WTC11 (cell line): ENCODE measurements around the gene AGR2. TPM values are rescaled to one million over a fixed set of nuclear protein-coding genes. Genes with fewer than 3 reads are reported as not detected.

Experiments used
- ATAC-seq: fragments of 200-7000 bp; cut with Tn5 transposase; 2 replicates; pipeline ENCODE4 v1.10.0; 2021; ENCODE audit warnings: mild to moderate bottlenecking, moderate library complexity
- CTCF ChIA-PET: fragments of 300-600 bp; sonication (Branson Sonifier 250); formaldehyde crosslinking; loops from one replicate; lab custom pipeline; 2021; ENCODE audit warnings: antibody characterized with exemption; lab: Charles Lee
- POLR2A ChIA-PET: fragments of 350-600 bp; sonication (Branson Sonifier 250); formaldehyde crosslinking; loops from one replicate; lab custom pipeline; 2021; ENCODE audit warnings: antibody characterized with exemption; lab: Charles Lee
- DNase-seq: peaks from one replicate; pipeline ENCODE4 v3.0.0; 2021; ENCODE audit warnings: low spot score
- H3K27ac Mint-ChIP-seq: 2 replicates; pipeline ENCODE4 v1.8.0; 2021; ENCODE audit warnings: mixed read lengths
- H3K27me3 Mint-ChIP-seq: 2 replicates; pipeline ENCODE4 v1.8.0; 2021; ENCODE audit warnings: low read depth, mild to moderate bottlenecking, moderate library complexity, mixed read lengths
- H3K36me3 Mint-ChIP-seq: 2 replicates; pipeline ENCODE4 v1.8.0; 2021; ENCODE audit warnings: mixed read lengths
- H3K4me1 Mint-ChIP-seq: 2 replicates; pipeline ENCODE4 v1.8.0; 2022; ENCODE audit warnings: mixed read lengths
- H3K4me3 Mint-ChIP-seq: 2 replicates; pipeline ENCODE4 v1.8.0; 2021; ENCODE audit warnings: mild to moderate bottlenecking, moderate library complexity, mixed read lengths
- H3K9me3 Mint-ChIP-seq: 2 replicates; pipeline ENCODE4 v1.8.0; 2021; ENCODE audit warnings: mixed read lengths
- CBFB ChIP-seq: sonication (generic); formaldehyde crosslinking; IDR thresholded peaks from 2 replicates; pipeline ENCODE4 v1.8.1; 2022; ENCODE audit warnings: mild to moderate bottlenecking, low read depth, missing genetic modification reagents
- CREB1 ChIP-seq: sonication (generic); formaldehyde crosslinking; IDR thresholded peaks from 2 replicates; pipeline ENCODE4 v1.8.0; 2023; ENCODE audit warnings: mild to moderate bottlenecking, missing genetic modification reagents
- CREM ChIP-seq: sonication (generic); formaldehyde crosslinking; IDR thresholded peaks from 2 replicates; pipeline ENCODE4 v1.8.1; 2022; ENCODE audit warnings: mild to moderate bottlenecking, missing genetic modification reagents, moderate library complexity
- ESRRA ChIP-seq: sonication (generic); formaldehyde crosslinking; IDR thresholded peaks from 2 replicates; pipeline ENCODE4 v1.8.1; 2022; ENCODE audit warnings: mild to moderate bottlenecking, missing genetic modification reagents, borderline replicate concordance
- FOXJ3 ChIP-seq: sonication (generic); formaldehyde crosslinking; IDR thresholded peaks from 2 replicates; pipeline ENCODE4 v1.9.0; 2021; ENCODE audit warnings: missing genetic modification reagents, mild to moderate bottlenecking, borderline replicate concordance
- FOXK1 ChIP-seq: sonication (generic); formaldehyde crosslinking; IDR thresholded peaks from 2 replicates; pipeline ENCODE4 v1.8.0; 2022; ENCODE audit warnings: mild to moderate bottlenecking, moderate library complexity, missing genetic modification reagents
- HMGA2 ChIP-seq: fragments of 250-450 bp; sonication (Bioruptor Pico); IDR thresholded peaks from 2 replicates; pipeline ENCODE4 v1.4.0; 2021; ENCODE audit warnings: mild to moderate bottlenecking, moderate library complexity
- MXD4 ChIP-seq: fragments of 250-450 bp; sonication (Bioruptor Pico); IDR thresholded peaks from 2 replicates; pipeline ENCODE4 v1.8.0; 2021; ENCODE audit warnings: mild to moderate bottlenecking, moderate library complexity, borderline replicate concordance
- MYBL2 ChIP-seq: sonication (generic); formaldehyde crosslinking; IDR thresholded peaks from 2 replicates; pipeline ENCODE4 v1.8.1; 2023; ENCODE audit warnings: mild to moderate bottlenecking, moderate library complexity, missing genetic modification reagents
- NFE2L1 ChIP-seq: sonication (generic); formaldehyde crosslinking; IDR thresholded peaks from 2 replicates; pipeline ENCODE4 v1.8.1; 2023; ENCODE audit warnings: missing genetic modification reagents
- NR1H2 ChIP-seq: sonication (generic); formaldehyde crosslinking; IDR thresholded peaks from 2 replicates; pipeline ENCODE4 v1.9.0; 2021; ENCODE audit warnings: mild to moderate bottlenecking, moderate library complexity, missing genetic modification reagents
- SOX15 ChIP-seq: fragments of 250-450 bp; sonication (Bioruptor Pico); IDR thresholded peaks from 2 replicates; pipeline ENCODE4 v1.9.0; 2021; ENCODE audit warnings: mild to moderate bottlenecking
- ZBTB21 ChIP-seq: sonication (generic); formaldehyde crosslinking; IDR thresholded peaks from 2 replicates; pipeline ENCODE4 v1.8.1; 2023; ENCODE audit warnings: mild to moderate bottlenecking, missing genetic modification reagents, borderline replicate concordance
- ZNF219 ChIP-seq: sonication (generic); formaldehyde crosslinking; IDR thresholded peaks from 2 replicates; pipeline ENCODE4 v1.8.0; 2023; ENCODE audit warnings: missing genetic modification reagents, mild to moderate bottlenecking, borderline replicate concordance
- ZNF263 ChIP-seq: sonication (generic); formaldehyde crosslinking; IDR thresholded peaks from 2 replicates; pipeline ENCODE4 v1.8.1; 2022; ENCODE audit warnings: low read depth, mild to moderate bottlenecking, moderate library complexity, missing genetic modification reagents
- ZNF671 ChIP-seq: fragments of 250-450 bp; sonication (Bioruptor Pico); IDR thresholded peaks from 2 replicates; pipeline ENCODE4 v1.8.0; 2021; ENCODE audit warnings: mild to moderate bottlenecking
- total RNA-seq: library from RNA; stranded (reverse); gene quantifications from 3 replicates; pipeline ENCODE4 v1.2.3, GENCODE V29; 2021
- TF ChIP-seq, protein P1 (sequence below): sonication (generic); formaldehyde crosslinking; IDR thresholded peaks from 2 replicates; pipeline ENCODE4 v1.8.1; 2022; ENCODE audit warnings: low read depth, missing genetic modification reagents, borderline replicate concordance
- TF ChIP-seq, protein P2 (sequence below): sonication (generic); formaldehyde crosslinking; IDR thresholded peaks from 2 replicates; pipeline ENCODE4 v1.8.0; 2022; ENCODE audit warnings: mild to moderate bottlenecking, missing genetic modification reagents
- TF ChIP-seq, protein P3 (sequence below): sonication (generic); formaldehyde crosslinking; IDR thresholded peaks from 2 replicates; pipeline ENCODE4 v1.8.1; 2022; ENCODE audit warnings: missing genetic modification reagents, borderline replicate concordance
- TF ChIP-seq, protein P4 (sequence below): fragments of 200-600 bp; IDR thresholded peaks from 2 replicates; pipeline ENCODE4 v1.8.0; 2022; ENCODE audit warnings: antibody characterized with exemption
- TF ChIP-seq, protein P5 (sequence below): sonication (generic); formaldehyde crosslinking; conservative IDR thresholded peaks from 2 replicates; pipeline ENCODE4 v1.8.1; 2023; ENCODE audit warnings: mild to moderate bottlenecking, low read depth, missing genetic modification reagents, moderate library complexity
- TF ChIP-seq, protein P6 (sequence below): sonication (generic); formaldehyde crosslinking; IDR thresholded peaks from 2 replicates; pipeline ENCODE4 v1.8.1; 2022; ENCODE audit warnings: mild to moderate bottlenecking, missing genetic modification reagents, moderate library complexity, borderline replicate concordance

The AGR2 gene
- total RNA-seq, 1 experiment from 2014 or later: 1.6 TPM

DNA sequence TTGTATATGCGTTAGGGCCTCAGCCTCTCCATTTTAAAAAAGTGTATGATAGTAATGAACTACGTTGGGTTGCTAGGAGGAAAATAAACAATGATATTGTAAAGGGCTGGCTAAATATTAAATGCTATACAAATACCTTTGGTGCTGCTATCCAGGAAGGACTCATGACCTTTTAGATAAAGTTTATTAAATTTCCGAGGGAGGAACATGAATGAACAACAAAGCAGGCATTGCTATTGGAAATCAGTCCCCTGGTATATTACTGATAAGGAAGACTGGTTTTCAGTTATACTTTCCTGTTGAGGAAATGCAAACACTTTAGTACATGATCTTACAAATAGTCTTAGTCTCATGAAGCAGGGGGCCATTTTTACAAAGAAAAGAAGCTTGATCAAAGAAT is 17.2 kb upstream of the AGR2 start (continued):
- TF ChIP-seq, protein P1, sequence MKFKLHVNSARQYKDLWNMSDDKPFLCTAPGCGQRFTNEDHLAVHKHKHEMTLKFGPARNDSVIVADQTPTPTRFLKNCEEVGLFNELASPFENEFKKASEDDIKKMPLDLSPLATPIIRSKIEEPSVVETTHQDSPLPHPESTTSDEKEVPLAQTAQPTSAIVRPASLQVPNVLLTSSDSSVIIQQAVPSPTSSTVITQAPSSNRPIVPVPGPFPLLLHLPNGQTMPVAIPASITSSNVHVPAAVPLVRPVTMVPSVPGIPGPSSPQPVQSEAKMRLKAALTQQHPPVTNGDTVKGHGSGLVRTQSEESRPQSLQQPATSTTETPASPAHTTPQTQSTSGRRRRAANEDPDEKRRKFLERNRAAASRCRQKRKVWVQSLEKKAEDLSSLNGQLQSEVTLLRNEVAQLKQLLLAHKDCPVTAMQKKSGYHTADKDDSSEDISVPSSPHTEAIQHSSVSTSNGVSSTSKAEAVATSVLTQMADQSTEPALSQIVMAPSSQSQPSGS (CRISPR knock-in tag): no peak
- TF ChIP-seq, protein P2, sequence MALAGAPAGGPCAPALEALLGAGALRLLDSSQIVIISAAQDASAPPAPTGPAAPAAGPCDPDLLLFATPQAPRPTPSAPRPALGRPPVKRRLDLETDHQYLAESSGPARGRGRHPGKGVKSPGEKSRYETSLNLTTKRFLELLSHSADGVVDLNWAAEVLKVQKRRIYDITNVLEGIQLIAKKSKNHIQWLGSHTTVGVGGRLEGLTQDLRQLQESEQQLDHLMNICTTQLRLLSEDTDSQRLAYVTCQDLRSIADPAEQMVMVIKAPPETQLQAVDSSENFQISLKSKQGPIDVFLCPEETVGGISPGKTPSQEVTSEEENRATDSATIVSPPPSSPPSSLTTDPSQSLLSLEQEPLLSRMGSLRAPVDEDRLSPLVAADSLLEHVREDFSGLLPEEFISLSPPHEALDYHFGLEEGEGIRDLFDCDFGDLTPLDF (CRISPR knock-in tag): no peak
- TF ChIP-seq, protein P3, sequence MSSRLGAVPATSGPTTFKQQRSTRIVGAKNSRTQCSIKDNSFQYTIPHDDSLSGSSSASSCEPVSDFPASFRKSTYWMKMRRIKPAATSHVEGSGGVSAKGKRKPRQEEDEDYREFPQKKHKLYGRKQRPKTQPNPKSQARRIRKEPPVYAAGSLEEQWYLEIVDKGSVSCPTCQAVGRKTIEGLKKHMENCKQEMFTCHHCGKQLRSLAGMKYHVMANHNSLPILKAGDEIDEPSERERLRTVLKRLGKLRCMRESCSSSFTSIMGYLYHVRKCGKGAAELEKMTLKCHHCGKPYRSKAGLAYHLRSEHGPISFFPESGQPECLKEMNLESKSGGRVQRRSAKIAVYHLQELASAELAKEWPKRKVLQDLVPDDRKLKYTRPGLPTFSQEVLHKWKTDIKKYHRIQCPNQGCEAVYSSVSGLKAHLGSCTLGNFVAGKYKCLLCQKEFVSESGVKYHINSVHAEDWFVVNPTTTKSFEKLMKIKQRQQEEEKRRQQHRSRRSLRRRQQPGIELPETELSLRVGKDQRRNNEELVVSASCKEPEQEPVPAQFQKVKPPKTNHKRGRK (CRISPR knock-in tag): no peak
- no peak for TF ChIP-seq HMGA2 (CRISPR knock-in tag)
- no peak for TF ChIP-seq CBFB
- TF ChIP-seq, protein P4, sequence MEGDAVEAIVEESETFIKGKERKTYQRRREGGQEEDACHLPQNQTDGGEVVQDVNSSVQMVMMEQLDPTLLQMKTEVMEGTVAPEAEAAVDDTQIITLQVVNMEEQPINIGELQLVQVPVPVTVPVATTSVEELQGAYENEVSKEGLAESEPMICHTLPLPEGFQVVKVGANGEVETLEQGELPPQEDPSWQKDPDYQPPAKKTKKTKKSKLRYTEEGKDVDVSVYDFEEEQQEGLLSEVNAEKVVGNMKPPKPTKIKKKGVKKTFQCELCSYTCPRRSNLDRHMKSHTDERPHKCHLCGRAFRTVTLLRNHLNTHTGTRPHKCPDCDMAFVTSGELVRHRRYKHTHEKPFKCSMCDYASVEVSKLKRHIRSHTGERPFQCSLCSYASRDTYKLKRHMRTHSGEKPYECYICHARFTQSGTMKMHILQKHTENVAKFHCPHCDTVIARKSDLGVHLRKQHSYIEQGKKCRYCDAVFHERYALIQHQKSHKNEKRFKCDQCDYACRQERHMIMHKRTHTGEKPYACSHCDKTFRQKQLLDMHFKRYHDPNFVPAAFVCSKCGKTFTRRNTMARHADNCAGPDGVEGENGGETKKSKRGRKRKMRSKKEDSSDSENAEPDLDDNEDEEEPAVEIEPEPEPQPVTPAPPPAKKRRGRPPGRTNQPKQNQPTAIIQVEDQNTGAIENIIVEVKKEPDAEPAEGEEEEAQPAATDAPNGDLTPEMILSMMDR: no peak
- TF ChIP-seq ZNF263 (CRISPR knock-in tag): no peak

DNA sequence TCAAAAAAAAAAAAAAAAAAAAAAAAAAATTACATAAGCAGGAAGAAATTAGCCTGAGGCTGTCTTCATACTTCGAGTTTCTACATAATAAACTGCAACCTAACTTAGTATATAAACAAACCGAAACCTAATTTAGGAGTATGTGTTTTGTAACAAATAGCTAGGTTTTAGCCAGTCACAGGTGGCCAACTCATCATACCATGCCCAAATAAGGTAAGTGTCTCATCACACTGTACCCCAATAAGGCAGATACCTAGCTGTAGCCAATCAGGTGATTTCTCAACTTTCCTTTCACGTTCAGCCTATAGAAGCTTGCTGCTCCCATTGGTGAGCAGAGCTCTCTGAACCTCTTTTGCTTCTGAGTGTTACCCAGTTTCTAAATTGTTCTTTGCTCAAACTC is 13.9 kb upstream of the AGR2 start:
- H3K27ac Mint-ChIP-seq: no peak overlapping the region
- TF ChIP-seq CREB1 (CRISPR knock-in tag): no peak
- TF ChIP-seq, protein P5, sequence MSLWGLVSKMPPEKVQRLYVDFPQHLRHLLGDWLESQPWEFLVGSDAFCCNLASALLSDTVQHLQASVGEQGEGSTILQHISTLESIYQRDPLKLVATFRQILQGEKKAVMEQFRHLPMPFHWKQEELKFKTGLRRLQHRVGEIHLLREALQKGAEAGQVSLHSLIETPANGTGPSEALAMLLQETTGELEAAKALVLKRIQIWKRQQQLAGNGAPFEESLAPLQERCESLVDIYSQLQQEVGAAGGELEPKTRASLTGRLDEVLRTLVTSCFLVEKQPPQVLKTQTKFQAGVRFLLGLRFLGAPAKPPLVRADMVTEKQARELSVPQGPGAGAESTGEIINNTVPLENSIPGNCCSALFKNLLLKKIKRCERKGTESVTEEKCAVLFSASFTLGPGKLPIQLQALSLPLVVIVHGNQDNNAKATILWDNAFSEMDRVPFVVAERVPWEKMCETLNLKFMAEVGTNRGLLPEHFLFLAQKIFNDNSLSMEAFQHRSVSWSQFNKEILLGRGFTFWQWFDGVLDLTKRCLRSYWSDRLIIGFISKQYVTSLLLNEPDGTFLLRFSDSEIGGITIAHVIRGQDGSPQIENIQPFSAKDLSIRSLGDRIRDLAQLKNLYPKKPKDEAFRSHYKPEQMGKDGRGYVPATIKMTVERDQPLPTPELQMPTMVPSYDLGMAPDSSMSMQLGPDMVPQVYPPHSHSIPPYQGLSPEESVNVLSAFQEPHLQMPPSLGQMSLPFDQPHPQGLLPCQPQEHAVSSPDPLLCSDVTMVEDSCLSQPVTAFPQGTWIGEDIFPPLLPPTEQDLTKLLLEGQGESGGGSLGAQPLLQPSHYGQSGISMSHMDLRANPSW: no peak
- TF ChIP-seq, protein P6, sequence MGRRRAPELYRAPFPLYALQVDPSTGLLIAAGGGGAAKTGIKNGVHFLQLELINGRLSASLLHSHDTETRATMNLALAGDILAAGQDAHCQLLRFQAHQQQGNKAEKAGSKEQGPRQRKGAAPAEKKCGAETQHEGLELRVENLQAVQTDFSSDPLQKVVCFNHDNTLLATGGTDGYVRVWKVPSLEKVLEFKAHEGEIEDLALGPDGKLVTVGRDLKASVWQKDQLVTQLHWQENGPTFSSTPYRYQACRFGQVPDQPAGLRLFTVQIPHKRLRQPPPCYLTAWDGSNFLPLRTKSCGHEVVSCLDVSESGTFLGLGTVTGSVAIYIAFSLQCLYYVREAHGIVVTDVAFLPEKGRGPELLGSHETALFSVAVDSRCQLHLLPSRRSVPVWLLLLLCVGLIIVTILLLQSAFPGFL: no peak
- no peak for TF ChIP-seq SOX15 (CRISPR knock-in tag)
- no peak for TF ChIP-seq NFE2L1 (CRISPR knock-in tag)
- no peak for TF ChIP-seq FOXK1 (CRISPR knock-in tag)
- TF ChIP-seq, protein P2 (CRISPR knock-in tag): no peak
- TF ChIP-seq ZNF219: no peak
- no peak for TF ChIP-seq MXD4 (CRISPR knock-in tag)
- TF ChIP-seq, protein P3 (CRISPR knock-in tag): no peak
- TF ChIP-seq CREM: no peak
- TF ChIP-seq ESRRA (CRISPR knock-in tag): no peak
- no peak for TF ChIP-seq NR1H2 (CRISPR knock-in tag)
- TF ChIP-seq ZBTB21: no peak
- TF ChIP-seq MYBL2 (CRISPR knock-in tag): no peak
- no peak for TF ChIP-seq FOXJ3 (CRISPR knock-in tag)
- no peak for TF ChIP-seq ZNF671 (CRISPR knock-in tag)
- no peaks in the 10 kb centered on the region for H3K4me1 Mint-ChIP-seq
- no peaks in the 10 kb centered on the region for H3K27me3 Mint-ChIP-seq
- DNase-seq (no peak), ATAC-seq (no peak)
- peaks cover 15% of the 10 kb centered on the region for H3K9me3 Mint-ChIP-seq
- ChIA-PET CTCF (no interaction called here), POLR2A (interaction anchor here (0.6 to 0.7 kb wide), 2 partner anchors 27 to 1644 kb away, joined by 6 read pairs; no protein-coding TSS in a partner anchor)
- no peak overlapping the region for H3K4me3 Mint-ChIP-seq
- H3K36me3 Mint-ChIP-seq: 0 out of 2 replicates have a peak, but pooled peaks cover 6% of the 10 kb centered on the region
